ENCODE results near the gene GATAD2A.
"Not testable (repeated sequence)": the region's sequence is repeated elsewhere in the genome, so short reads cannot be mapped to it uniquely, and the experiment has no call there.

The GATAD2A gene

DNA sequence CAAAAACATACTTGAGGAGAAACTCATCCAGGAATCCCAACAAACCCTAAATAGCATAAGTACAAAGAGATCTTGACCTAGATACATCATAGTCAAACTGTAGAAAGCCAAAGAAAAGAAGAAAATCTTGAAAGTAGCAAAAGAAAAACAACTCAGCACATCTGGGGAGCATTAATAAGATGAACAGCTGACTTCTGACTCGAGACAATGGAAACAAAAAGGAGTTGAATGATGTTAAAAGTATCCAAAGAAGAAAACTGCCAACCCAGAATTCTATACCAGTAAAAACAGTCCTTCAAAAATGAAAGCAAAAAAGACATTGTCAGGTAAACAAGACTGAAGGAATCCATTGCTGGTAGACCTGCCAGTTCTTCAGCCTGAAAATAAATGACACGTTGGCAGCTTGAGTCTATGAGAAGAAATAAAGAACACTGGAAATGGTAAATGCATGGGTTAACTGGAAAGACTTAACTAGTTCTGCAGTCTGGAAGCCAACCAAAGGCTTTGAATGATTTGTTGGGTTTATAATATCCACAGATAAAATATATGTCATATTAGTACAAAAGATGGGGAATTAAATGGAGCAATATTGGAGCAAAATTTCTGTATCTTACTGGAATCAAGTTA lies 63.1 kb downstream of the GATAD2A start:
- DNase-seq, result no peak

- DNase-seq, result no peak
Observed at GRCh38 chr19:19470579-19470978, 65.1 kb downstream of the GATAD2A start.

GRCh38 chr19:19471682-19472081 lies 66.2 kb downstream of the GATAD2A start:
- DNase-seq, result no peak

DNA sequence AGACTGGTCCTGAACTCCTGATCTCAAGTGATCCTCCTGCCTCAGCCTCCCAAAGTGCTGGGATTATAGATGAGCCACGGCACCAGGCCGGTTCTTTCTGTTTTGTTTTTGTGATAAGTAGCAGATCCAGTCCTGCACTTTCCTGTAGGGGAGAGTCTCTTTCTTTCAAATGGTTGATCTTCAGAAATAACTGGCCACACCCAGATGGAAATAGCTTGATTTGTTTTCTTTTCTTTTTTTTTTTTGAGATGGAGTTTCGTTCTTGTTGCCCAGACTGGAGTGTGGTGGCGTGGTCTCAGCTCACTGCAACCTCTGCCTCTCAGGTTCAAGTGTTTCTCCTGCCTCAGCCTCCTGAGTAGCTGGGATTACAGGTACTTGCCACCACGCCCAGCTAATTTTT lies 66.6 kb downstream of the GATAD2A start:
- not testable (repeated sequence) for DNase-seq

- no peak for DNase-seq
Observed at GRCh38 chr19:19475015-19475765, 69.7 kb downstream of the GATAD2A start.

DNA sequence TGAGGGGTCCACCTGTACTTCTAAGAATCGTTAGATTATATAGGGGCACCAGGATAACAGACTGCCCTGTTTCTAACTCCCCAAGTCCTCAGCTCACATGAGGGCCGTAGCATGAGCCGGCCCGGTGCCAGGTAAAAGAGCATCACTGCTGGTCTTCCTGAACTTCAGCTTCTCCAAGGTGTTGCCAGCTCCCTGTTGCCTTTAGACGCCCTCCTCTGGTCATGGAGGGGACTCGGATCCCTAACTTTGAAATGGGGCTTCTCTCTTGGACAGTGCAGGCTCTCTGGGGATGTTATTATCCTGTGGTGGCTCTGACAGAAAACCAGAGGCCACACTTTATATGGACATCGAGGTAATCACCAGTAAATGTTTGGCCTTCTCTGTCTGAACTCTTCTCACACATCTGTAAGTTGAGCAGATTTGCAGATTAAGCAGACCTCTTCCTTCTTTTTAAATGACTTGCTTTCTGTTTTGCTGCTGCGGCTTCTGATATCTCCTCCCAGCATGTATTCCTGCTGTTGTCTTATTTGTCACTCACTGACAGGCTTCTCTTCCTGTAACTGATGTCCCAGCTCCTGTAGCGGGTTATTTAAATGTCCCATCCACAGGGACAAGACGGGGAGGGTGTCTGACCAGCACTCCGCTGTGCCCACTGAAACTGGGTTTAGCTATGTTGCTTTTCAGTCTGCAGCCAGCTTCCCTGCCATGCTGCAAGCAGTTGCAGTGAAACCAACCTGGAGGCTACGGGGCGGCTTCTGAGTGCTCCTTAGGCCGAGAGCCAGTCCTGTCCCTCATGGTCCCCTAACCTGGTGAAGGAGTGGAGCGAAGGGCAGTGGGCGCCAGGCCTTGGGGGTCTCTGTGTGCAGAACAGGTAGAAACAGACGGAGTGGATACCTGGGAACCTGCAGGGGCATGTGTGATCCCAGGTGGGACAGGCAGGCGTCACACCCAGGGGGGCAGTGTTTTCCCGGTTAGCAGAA lies 70.7 kb downstream of the GATAD2A start:
- no peak for DNase-seq

GRCh38 chr19:19477705-19478383 lies 72.4 kb downstream of the GATAD2A start:
- no peak for DNase-seq

- DNase-seq, result no peak
Observed at GRCh38 chr19:19480688-19481087, 75.2 kb downstream of the GATAD2A start.

DNA sequence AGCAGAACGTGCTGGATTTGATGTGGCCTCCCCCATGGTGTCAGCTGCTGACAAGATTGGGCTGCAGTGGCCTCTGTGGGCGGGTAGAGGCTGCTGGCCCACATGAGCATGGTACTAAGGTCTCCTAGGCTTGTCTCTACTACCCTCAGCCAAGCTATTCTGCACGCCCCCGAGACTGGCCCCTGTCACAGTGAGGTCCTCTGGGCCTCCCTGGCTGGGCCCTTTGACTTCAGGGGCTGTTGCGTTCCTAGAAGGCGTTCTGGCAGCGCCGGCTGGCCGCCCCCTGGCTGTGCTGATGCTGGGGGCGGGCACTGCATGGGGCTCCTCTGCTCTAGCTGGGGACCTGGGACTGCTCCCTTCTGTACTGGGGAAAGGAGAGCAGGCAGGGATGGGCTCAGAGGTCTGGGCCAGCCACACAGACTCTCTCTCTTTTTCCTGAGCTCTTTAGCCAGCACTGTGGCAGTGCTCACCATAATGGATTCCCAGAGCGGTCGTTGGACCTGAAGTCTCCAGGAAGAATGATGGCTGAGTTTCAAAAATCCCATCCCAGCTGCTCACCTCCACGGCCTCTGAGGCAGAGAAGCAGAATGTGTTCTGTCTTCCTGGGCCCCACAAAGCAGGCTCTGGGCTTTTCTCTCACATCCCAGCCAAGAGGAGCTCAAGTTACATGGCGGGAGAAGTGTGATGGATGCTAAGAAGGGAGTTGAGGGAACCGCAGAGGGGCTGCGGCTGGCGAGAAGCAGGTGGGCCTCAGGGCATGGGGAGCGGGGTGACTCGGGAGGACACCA lies 77.5 kb downstream of the GATAD2A start:
- DNase-seq, result no peak

- no peak for DNase-seq
Observed at GRCh38 chr19:19485161-19485997, 79.9 kb downstream of the GATAD2A start.

DNA sequence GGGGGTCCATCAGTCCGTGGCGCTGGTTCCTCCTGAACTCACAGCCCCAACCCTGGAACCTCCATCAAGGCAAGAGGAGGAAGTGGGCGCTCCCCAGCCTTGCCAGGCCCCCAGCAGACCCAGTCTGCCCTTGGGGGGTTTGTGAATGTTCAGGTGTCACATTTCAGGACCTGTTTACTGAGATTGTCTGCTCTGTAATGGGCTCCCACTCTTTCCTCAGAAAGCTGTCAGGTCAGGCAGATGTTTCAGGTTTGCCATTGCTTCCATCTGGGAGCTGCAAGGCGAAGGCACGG lies 80.5 kb downstream of the GATAD2A start:
- DNase-seq, result no peak

- DNase-seq, result no peak
Observed at GRCh38 chr19:19486343-19487076, 81.0 kb downstream of the GATAD2A start.

- no peak for DNase-seq
Observed at GRCh38 chr19:19487077-19487949, 81.8 kb downstream of the GATAD2A start.

GRCh38 chr19:19487950-19488874 lies 82.7 kb downstream of the GATAD2A start:
- no peak for DNase-seq

DNA sequence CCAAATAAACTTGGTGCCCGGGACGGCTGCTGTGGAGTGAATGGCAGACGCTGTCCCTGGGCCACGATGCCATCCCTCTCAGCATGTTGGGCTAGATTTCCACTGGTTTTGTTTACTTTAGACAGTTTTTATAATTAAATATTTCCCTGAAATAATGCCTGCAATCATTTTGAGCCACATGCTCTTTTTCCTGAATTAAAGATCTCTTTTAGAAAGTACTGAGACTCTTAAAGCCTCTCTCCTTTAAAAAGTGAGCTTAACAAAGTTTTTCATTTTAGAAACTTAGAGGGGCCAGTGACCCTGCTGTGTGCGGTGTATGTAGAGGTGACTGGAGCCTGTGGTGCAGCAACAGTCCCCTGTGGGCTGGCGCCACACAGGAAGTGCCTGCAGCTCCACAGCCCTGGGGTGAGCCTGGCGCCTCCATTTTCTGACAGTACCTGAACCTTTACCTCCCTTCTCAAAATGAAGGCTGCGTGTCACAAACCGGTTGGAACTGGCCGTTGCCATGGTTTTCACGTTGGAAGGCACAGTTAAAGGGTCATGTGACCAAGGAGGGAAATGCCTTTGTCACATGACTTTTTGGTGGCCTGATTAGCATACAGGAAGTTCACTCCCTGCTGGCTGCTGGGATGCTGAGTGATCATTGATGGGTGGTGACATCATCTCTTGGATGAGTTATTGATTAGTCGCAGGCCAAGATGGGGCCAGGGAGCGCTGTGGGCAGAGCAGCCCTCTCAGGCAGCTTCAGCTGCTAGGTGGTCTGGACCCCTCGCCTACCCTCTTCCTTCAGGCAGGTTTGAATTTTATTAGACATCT lies 83.6 kb downstream of the GATAD2A start:
- no peak for DNase-seq

DNA sequence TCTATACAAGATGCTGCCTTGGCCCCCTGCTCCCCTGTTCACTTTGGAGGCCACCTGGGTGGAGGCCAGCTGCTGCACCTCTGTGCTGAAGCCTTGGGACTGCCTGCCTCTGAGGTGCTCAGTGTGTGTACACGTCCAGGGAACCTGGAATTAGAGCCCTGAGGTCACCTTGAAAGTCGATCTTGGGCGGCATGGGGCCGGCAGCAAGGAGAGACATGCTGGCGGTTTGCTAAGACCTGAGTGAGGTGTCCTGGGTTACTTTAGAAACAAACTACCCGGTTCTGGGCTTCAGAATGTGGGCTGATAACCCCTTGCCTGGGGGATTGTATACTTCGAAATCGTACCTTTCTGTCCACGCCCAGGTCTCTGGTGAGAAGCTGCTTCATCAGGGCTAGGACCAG lies 84.3 kb downstream of the GATAD2A start:
- no peak for DNase-seq

GRCh38 chr19:19490214-19490968 lies 84.9 kb downstream of the GATAD2A start:
- DNase-seq, result peak; percentile 25
